CD4-positive, alpha-beta T cell (primary cell): Measurements from ENCODE around the gene IRF8. TPM values are rescaled to one million over a fixed set of nuclear protein-coding genes. Genes with fewer than 3 reads are reported as not detected.
"Not testable (repeated sequence)": the region's sequence is repeated elsewhere in the genome, so short reads cannot be mapped to it uniquely, and the experiment has no call there.

ENCODE experiments used
- ATAC-seq: fragments of 200-7000 bp; cut with Tn5 transposase; one replicate; pipeline ENCODE4 v1.10.0; 2022; ENCODE audit warnings: mild to moderate bottlenecking; ENCODE audit not compliant: poor library complexity
- CTCF ChIA-PET: fragments of 350-600 bp; sonication (Branson Sonifier 250); formaldehyde crosslinking; loops from one replicate; lab custom pipeline; 2021; ENCODE audit warnings: antibody characterized with exemption, inconsistent platforms; lab: Charles Lee
- POLR2A ChIA-PET: fragments of 350-600 bp; sonication (Branson Sonifier 250); formaldehyde crosslinking; loops from one replicate; lab custom pipeline; 2021; ENCODE audit warnings: antibody characterized with exemption, inconsistent platforms; lab: Charles Lee
- DNase-seq, 14 experiments: peaks; one replicate each; pipeline ENCODE4 v3.0.0-alpha.2; 2013 to 2020; ENCODE audit warnings: mixed read lengths in 2 of 14
- H3K27ac ChIP-seq, 2 donors: one replicate each; pipeline versions ENCODE4 v1.5.1 to v1.7.0; 2013; ENCODE audit warnings: low read length in 2 of 2, low read depth in 1 of 2, mild to moderate bottlenecking in 1 of 2
- H3K27me3 ChIP-seq, 2 experiments: 1 replicate in 1 of 2; 2 replicates in 1 of 2; pipeline versions ENCODE4 v1.6.1 to v1.7.0; 2013; ENCODE audit warnings: low read length in 2 of 2, control low read depth in 1 of 2, mild to moderate bottlenecking in 1 of 2, moderate library complexity in 1 of 2; ENCODE audit not compliant: insufficient read depth in 2 of 2, control insufficient read depth in 1 of 2
- H3K36me3 ChIP-seq: one replicate; pipeline ENCODE4 v1.6.1; 2013; ENCODE audit warnings: low read length, control low read depth; ENCODE audit not compliant: insufficient read depth
- H3K4me1 ChIP-seq: one replicate; pipeline ENCODE4 v1.6.1; 2013; ENCODE audit warnings: low read length, control low read depth; ENCODE audit not compliant: insufficient read depth
- H3K4me3 ChIP-seq: one replicate; pipeline ENCODE4 v1.5.1; 2013; ENCODE audit warnings: mild to moderate bottlenecking, low read length, moderate library complexity
- H3K9me3 ChIP-seq, 2 experiments: 1 replicate in 1 of 2; 2 replicates in 1 of 2; pipeline versions ENCODE4 v1.6.1 to v1.7.0; 2013; ENCODE audit warnings: low read length in 2 of 2, mild to moderate bottlenecking in 2 of 2, control low read depth in 1 of 2, moderate library complexity in 1 of 2; ENCODE audit not compliant: control insufficient read depth in 1 of 2, insufficient read depth in 1 of 2
- H3K27ac Mint-ChIP-seq: one replicate; pipeline ENCODE4 v1.8.0; 2020; ENCODE audit warnings: mixed read lengths
- H3K27me3 Mint-ChIP-seq: one replicate; pipeline ENCODE4 v1.8.0; 2021; ENCODE audit warnings: mixed read lengths
- H3K36me3 Mint-ChIP-seq: one replicate; pipeline ENCODE4 v1.8.0; 2021; ENCODE audit warnings: low read depth, mixed read lengths
- H3K4me1 Mint-ChIP-seq: one replicate; pipeline ENCODE4 v1.8.0; 2021; ENCODE audit warnings: low read depth, mixed read lengths
- H3K4me3 Mint-ChIP-seq: one replicate; pipeline ENCODE4 v1.8.0; 2020; ENCODE audit warnings: mild to moderate bottlenecking, mixed read lengths
- H3K9me3 Mint-ChIP-seq: one replicate; pipeline ENCODE4 v1.8.0; 2020; ENCODE audit warnings: mixed read lengths
- intact Hi-C, 2 experiments: fragments of 100-400 bp; cut with DNase I in 1 of 2; cut with micrococcal nuclease in 1 of 2; formaldehyde crosslinking; loops; one replicate each; pipeline versions ENCODE4 v1.15.1 to v1.9.0; 2023 to 2025; cut with DNase I, micrococcal nuclease
- total RNA-seq, 174 experiments: library from RNA in 2 of 174; stranded (reverse) in 2 of 174; gene quantifications; one replicate each; pipeline ENCODE4 v1.2.3 and lab custom pipeline; 2021 to 2026
- TF ChIP-seq, protein P1 (sequence below): fragments of 200-600 bp; IDR thresholded peaks from one replicate; pipeline ENCODE4 v1.8.0; 2022; ENCODE audit warnings: antibody characterized with exemption, mild to moderate bottlenecking

IRF8 gene
- total RNA-seq, 2 experiments from 2014 or later, result 11.3 to 13.2 TPM

DNA sequence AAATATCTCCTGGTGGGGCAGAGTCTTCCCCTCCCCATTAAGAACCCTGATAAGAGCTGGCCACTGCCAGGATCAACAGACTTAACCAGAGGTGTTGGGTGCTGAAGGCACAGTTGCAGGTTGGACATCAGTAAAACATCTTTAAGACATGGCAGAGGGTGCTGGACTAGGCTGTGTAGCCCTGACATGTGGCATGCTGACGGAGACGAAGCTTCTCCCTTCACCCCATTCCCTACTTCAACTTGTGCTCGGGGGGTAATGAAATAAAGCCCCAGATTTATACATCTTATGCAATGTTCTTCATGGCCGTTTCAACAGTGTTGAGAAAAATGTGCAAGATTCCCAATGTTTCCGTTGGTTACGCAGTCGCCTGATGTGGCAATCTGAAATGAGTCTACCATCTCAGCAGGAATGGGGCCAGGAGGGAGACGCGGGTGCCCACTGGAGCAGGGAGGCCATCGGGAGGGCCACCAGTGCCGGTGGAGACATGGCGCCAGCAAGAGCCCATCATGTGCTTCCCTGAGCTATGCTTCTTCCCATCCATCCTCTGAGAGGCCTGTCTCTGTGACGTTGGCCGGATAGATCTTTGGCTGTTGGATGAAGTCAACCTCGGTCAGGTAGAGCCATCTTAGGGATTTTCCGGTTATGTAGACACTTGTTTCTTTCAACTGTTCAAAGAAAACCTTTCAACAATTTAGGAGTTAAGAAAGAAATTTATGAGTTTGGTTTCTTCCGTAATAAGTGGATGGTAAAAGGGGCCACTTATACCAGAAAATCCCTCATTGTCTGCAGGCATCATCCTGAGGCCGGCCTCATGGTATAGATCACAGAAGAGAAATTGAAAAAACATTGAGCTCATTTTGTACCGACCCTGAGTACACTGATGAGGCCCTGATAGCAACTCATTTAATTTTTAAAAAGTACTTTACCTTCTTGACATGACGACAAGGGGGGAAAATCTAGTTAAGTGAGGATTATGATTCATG lies 6.4 kb downstream of the IRF8 start:
- Histone ChIP-seq H3K4me1 (peaks cover 31% of the 10 kb centered on the region), H3K4me3 (no peak overlapping the region), H3K27ac (no peak overlapping the region), H3K27me3 (no peaks in the 10 kb centered on the region), H3K36me3 (peaks cover 3% of the 10 kb centered on the region), H3K9me3 (peaks cover 0 to 4% of the 10 kb centered on the region in 2 experiments)
- peaks cover 4% of the 10 kb centered on the region for H3K36me3 Mint-ChIP-seq
- H3K27me3 Mint-ChIP-seq, result peaks cover 17% of the 10 kb centered on the region
- ChIA-PET CTCF (no interaction called here), POLR2A (interaction anchor here (1.9 kb wide), 1 partner anchor 31 kb away, joined by 5 read pairs; no protein-coding TSS in a partner anchor)
- H3K9me3 Mint-ChIP-seq, result no peaks in the 10 kb centered on the region
- no peak overlapping the region for H3K27ac Mint-ChIP-seq
- intact Hi-C loops, result no loop called here
- no peak overlapping the region for H3K4me3 Mint-ChIP-seq
- peaks cover 39% of the 10 kb centered on the region for H3K4me1 Mint-ChIP-seq
- TF ChIP-seq, protein P1, sequence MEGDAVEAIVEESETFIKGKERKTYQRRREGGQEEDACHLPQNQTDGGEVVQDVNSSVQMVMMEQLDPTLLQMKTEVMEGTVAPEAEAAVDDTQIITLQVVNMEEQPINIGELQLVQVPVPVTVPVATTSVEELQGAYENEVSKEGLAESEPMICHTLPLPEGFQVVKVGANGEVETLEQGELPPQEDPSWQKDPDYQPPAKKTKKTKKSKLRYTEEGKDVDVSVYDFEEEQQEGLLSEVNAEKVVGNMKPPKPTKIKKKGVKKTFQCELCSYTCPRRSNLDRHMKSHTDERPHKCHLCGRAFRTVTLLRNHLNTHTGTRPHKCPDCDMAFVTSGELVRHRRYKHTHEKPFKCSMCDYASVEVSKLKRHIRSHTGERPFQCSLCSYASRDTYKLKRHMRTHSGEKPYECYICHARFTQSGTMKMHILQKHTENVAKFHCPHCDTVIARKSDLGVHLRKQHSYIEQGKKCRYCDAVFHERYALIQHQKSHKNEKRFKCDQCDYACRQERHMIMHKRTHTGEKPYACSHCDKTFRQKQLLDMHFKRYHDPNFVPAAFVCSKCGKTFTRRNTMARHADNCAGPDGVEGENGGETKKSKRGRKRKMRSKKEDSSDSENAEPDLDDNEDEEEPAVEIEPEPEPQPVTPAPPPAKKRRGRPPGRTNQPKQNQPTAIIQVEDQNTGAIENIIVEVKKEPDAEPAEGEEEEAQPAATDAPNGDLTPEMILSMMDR, result no peak
- ATAC-seq (no peak), DNase-seq (no peak)

DNA sequence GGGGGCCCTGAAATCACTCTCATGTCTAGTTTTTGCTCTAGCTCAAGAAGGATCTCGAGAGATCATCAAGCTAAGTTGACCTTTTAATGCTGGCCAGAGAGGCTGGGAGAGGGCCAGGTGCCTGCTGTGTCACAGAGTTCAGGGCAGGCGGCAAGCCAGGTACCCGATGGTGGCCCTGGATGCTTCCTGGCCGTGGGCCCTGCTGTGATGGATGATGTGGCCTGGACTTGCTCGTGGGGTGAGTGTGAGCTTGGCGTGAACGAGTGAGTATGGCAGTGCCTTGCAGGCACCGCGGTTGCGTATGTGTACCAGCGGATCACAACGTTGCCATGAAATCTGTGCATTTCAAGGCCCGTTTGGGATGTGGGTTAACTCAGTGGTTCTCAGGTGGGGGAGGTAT lies 7.4 kb downstream of the IRF8 start:
- peaks cover 28% of the 10 kb centered on the region for H3K4me1 ChIP-seq
- no peaks in the 10 kb centered on the region for H3K27me3 ChIP-seq
- H3K4me3 Mint-ChIP-seq, result no peak overlapping the region
- TF ChIP-seq, protein P1, result no peak
- CTCF ChIA-PET, result no interaction called here
- H3K4me3 ChIP-seq, result no peak overlapping the region
- peaks cover 0 to 4% of the 10 kb centered on the region in 2 experiments for H3K9me3 ChIP-seq
- H3K36me3 ChIP-seq, result peaks cover 3% of the 10 kb centered on the region
- H3K27ac ChIP-seq, result no peak overlapping the region
- POLR2A ChIA-PET, result interaction anchor here (1.9 kb wide), 1 partner anchor 30 kb away, joined by 5 read pairs; no protein-coding TSS in a partner anchor
- peaks cover 4% of the 10 kb centered on the region for H3K36me3 Mint-ChIP-seq
- H3K4me1 Mint-ChIP-seq, result peaks cover 36% of the 10 kb centered on the region
- no peaks in the 10 kb centered on the region for H3K9me3 Mint-ChIP-seq
- intact Hi-C loops, result no loop called here
- ATAC-seq, result no peak
- no peak for DNase-seq
- H3K27ac Mint-ChIP-seq, result no peak overlapping the region
- peaks cover 8% of the 10 kb centered on the region for H3K27me3 Mint-ChIP-seq

DNA sequence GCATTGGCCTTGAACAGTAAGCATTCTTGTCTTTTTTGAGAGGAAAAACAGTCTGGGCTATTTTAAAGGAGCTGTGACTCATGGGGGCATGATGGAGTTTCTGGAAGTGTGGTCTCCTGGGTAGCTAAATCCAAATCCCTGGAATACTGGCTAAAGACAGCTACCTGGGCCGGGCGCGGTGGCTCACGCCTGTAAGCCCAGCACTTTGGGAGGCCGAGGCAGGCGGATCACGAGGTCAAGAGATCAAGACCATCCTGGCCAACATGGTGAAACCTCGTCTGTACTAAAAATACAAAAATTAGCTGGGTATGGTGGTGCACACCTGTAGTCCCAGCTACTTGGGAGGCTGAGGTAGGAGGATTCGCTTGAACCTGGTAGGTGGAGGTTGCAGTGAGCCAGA lies 8.3 kb downstream of the IRF8 start:
- H3K27me3 ChIP-seq, H3K27ac ChIP-seq, CTCF ChIA-PET, DNase-seq, H3K4me3 ChIP-seq, H3K36me3 Mint-ChIP-seq, H3K4me3 Mint-ChIP-seq, H3K27ac Mint-ChIP-seq, H3K36me3 ChIP-seq, H3K9me3 Mint-ChIP-seq, H3K9me3 ChIP-seq, ATAC-seq, intact Hi-C loops, H3K27me3 Mint-ChIP-seq: not testable (repeated sequence)
- H3K4me1 ChIP-seq, result peaks cover 21% of the 10 kb centered on the region
- peaks cover 27% of the 10 kb centered on the region for H3K4me1 Mint-ChIP-seq
- POLR2A ChIA-PET, result interaction anchor here (1.9 kb wide), 1 partner anchor 29 kb away, joined by 5 read pairs; no protein-coding TSS in a partner anchor
